ENCODE measurements around the gene NXPH1.

NXPH1 gene

DNA sequence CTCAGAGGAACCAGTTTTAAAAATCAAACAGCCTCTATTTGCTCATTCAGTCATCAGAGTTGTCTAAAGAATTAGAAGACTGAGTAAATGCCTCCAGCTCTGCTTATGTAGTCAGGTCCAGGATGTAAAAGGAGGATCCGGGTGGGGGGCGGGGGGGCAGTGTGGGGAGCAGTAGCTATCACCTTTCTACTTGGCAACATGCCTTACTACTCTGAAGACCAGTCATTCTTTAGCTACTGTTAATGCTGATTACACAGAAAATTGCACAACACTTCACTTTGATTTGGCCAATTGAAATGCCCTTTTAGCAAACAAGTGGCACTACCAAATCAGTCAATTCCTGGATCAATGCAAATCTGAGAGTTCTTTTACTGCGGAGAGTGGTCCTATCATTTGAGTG is 164.2 kb downstream of the NXPH1 start:
- no peak for DNase-seq (ENCODE audit: low spot score)

DNA sequence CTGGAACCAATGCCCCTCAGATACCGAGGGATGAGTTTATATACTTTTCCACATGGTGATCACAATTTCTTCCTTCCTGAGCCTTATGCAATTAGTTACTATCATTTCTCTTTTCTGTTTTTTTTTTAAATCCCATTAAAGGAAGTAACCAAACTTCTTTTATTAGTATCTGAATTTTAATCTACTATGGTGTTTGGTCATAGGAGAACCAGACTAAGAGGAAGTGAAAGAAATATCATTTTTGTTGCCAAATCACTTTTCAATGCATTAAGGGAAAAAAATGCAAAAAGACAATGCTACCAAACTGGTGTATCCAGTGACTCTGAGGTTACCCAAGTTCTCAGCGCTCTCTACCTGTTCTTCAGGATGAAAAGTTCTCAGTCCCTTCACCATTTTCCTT is 167.7 kb downstream of the NXPH1 start:
- no peak for DNase-seq (ENCODE audit: low spot score)

DNA sequence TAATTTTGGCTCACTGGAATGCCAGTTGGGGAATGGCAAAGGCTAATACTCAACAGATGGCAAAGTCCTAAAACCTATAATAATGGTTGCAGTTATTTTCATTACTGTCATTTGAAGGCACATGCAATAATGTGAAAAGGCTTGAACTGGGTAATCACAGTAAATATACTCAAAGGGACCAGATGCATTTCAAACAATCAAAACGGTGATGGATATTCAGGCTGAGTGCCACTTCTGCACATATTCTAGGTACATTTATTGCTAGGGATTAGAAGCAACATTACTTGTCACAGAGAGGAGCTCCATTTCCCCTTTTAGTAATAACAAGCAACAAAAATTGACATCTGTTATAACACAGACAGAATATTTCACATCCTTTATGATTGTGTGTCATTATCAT is 171.8 kb downstream of the NXPH1 start:
- no peak for DNase-seq (ENCODE audit: low spot score)

DNA sequence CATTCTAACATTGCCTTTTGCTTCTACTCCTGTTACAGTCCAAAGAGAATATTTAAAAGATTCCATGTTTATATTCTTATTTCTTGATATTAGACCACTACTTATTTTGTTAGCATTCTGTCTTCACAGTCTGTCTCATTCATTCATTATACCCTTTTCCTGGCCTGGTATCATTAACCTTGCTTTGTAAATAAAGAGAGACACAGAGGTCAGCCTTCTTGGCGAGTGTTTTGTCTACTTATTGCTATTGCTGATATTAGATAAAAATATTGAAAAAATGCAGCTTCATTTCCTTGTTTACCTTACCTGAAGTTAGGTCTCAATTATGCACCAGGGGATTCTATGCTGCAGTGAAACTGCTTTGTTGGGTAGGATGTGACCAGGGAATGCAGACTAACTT is 179.2 kb downstream of the NXPH1 start:
- no peak for DNase-seq (ENCODE audit: low spot score)

DNA sequence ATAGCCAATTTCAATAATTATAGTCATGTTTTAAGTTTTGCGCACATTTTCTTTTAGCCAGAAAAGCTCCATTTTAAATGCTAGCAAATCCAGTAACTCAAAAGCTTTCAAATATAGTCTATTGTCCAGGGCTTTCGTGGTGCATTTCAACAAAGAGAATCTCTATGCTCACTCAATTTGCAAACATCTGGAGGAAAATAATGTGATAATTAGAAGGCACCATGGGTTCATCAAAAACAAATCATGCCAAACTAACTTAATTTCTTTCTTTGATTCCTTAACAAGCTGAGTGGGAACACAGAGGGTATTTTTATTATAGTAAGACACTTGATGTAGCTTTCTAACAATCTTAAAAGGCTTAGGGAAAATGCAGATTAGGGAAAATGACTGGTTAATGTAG is 179.8 kb downstream of the NXPH1 start:
- DNase-seq (ENCODE audit: low spot score): no peak

DNA sequence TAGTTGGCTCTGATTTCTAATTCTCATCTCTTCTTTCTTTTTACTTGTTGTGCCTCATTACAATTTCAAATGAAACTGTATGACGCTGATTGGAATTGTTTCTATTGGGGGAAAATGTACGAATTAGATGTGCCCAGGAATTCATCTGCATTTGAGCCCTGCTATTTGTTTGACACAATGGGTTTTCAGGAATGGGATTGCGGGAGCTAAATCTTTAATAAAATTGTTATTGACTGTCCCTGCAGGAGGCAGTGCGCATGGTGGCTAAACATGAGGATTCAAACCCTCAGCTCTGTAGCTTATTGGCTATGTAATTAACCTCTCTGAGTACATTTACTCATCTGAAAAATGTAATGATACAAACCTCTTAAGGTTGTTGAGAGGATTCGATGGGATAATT is 181.6 kb downstream of the NXPH1 start:
- DNase-seq (ENCODE audit: low spot score): no peak

DNA sequence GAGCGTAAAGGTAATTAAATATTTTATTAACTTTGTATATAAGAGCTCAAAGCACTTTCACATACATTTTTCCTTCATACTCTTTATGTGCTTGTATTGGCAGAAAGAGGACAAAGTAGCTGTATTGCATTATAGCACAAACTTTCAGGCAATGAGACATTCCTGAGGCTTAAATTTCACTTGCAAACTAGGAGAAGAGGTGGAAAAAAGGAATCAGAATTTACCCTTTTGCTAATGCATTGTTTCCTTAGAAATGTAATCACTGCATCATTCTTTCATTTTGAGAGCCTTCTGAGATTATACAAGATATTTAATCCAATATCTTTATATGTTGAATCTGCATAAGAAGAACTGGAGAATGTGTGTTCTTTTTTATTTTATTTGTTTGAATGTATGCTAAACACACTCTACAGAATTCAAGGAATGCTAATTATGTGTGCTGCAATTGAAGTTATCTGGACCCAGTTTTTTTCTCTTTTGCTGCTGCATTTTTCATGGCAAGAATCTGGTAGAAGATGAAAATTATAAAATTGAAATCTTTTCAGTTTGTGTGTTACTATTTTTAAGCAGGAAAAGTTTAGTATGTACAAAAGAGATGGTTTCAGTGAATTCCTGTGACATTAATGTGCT is 185.1 kb downstream of the NXPH1 start:
- no peak for DNase-seq (ENCODE audit: low spot score)

DNA sequence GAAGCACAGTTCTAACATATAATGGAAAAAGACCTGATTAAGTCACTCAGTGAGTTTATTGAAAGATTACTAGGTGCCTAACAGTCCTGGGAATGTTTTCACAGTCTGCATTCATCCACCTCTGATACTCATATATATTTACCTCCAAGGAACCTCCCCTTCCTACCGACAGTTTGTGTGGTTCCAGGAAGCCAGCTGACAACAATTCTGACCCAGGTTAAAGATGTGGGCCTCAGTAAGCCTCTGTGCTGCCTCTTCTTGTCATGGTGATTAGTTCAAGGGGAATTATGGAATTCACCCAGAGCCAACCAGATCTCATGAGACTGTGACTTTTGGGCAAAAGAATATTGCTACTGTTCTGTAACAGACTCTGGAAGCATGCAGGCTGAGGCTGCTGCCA is 186.8 kb downstream of the NXPH1 start:
- no peak for DNase-seq (ENCODE audit: low spot score)

DNA sequence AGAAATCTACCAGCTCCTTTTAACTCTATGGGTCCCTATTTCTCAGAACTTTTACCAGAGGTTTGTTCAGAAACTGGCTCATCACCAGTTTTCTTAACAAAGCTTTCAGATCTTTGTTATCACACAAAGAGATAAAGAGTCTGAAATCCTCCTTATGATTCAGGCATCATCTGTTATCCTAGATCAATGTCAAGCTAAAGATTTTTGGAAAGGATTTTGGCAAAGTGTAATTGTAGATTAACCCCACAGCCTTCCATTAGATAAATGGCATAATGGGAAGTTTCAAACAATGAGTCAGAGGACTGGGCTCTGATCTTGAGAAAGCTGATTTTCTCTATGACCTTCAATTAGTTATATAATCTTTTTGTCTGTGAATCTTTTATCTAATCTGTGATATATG is 192.2 kb downstream of the NXPH1 start:
- no peak for DNase-seq (ENCODE audit: low spot score)

DNA sequence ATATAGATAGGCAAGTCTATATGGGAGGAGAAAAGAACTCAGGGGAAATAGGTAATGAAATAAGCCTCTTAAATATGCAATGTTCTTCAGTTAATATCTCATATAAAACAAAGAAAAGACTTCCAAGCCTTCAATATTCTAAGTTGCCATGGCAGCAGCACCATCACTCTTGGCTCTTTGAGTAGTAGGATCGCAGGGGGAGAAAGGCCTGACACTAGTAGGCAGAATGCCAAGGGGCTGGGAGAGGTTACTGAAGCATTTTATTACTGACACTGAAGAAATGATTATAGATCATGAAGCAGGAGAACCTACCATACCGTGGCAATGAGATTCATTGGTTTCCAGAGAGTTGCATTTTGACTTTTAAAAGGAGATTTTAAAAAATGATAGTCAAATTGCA is 193.9 kb downstream of the NXPH1 start:
- DNase-seq (ENCODE audit: low spot score): no peak

DNA sequence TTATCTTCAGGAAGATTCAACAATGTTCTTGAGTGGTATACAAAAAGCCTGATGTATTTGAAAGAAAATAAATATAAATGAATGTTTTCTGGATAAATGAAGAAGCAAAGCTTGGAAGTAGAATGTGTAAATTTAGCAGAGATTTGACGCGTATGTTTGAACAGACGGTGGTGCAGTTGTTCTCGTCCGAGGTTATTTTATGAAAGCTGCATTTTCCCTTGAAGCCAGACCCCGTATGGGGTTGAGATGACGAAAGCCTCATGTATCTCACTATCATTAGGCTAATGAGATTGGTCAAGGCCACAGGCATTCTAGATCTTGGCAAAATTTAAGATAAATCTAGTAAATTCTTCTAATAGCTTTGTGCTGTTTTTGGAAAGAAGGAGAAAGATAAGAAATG is 195.2 kb downstream of the NXPH1 start:
- no peak for DNase-seq (ENCODE audit: low spot score)

DNA sequence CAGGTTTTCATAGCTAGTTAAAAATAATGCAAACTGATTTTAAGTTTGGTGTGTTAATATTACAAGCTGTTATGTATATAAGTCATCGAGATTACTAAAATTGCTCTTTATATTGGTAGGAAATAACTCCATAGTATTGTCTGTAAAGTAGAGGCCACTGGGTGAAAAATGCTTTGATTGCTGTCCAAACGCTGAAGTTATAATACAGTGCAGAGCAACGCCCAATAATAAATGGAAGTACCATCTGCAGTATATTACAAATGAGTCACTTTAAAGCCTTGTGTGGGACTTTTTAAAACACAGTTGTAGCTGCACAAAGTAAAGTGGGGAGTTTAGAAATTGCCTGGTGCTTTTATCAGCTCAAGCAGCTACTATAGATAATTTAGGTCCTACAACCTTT is 196.1 kb downstream of the NXPH1 start:
- no peak for DNase-seq (ENCODE audit: low spot score)

DNA sequence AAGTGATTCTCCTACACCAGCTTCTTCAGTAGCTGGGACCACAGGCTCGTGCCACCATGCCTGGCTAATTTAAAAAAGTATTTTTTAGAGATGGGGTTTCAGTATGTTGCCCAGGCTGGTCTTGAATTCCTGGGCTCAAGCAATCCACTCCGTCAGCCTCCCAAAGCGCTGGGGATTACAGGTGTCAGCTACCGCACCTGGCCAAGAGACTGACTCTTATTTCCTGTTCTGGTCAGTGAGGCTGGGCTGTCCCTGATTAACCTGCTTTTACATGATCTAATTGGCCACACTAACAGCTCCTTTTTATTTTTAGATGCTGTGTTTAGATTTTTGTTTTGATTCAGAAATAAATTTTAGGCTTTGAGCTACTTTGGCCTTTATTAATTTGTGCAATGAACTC is 203.9 kb downstream of the NXPH1 start:
- DNase-seq (ENCODE audit: low spot score): no peak

DNA sequence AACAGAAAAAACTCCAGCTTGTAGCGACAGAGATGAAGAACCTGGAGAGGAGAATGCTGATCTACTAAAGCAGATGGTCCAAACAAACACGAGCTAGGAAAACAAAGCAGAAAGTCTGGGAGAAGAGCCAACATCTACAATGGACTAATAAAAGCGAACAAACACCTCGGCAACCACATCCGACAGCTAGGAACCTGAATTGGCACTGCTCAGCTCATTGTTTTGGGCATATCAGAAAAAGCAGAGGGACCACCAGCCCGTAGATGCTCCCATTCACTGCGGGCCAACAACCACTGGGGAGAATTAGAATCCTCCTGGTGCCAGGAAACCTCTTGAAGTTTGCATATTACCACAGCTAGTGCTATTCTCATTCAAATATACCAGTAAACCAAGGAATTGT is 204.7 kb downstream of the NXPH1 start:
- DNase-seq (ENCODE audit: low spot score): no peak

DNA sequence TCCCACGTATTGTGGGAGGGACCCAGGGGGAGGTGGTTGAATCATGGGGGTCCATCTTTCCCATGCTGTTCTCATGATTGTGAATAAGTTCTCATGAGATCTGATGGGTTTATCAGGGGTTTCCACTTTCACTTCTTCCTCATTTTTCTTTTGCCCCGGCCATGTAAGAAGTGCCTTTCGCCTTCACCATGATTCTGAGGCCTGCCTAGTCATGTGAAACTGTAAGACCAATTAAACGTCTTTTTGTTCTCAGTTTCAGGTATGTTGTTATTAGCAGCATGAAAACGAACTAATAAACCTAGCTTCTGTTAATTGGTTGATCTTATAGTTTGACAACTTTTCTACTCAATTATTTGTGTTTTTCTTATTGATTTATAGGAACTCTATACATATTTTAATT is 206.3 kb downstream of the NXPH1 start:
- no peak for DNase-seq (ENCODE audit: low spot score)

DNA sequence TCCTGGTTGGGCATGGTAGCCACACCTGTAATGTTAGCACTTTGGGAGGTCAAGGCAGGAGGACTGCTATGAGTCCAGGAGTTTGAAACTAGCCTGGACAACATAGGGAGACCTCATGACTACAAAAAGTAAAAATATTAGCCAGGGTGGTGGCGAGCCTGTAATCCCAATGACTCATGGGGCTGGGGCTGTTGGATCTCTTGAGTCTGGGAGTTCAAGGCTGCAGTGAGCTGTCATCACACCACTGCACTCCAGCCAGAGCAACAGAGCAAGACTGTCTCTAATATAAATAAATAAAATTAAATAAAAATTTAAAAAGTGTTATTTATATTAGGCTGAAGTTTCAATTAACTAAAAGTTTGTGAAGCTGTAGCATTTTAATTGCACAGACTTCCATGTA is 207.3 kb downstream of the NXPH1 start:
- no peak for DNase-seq (ENCODE audit: low spot score)

DNA sequence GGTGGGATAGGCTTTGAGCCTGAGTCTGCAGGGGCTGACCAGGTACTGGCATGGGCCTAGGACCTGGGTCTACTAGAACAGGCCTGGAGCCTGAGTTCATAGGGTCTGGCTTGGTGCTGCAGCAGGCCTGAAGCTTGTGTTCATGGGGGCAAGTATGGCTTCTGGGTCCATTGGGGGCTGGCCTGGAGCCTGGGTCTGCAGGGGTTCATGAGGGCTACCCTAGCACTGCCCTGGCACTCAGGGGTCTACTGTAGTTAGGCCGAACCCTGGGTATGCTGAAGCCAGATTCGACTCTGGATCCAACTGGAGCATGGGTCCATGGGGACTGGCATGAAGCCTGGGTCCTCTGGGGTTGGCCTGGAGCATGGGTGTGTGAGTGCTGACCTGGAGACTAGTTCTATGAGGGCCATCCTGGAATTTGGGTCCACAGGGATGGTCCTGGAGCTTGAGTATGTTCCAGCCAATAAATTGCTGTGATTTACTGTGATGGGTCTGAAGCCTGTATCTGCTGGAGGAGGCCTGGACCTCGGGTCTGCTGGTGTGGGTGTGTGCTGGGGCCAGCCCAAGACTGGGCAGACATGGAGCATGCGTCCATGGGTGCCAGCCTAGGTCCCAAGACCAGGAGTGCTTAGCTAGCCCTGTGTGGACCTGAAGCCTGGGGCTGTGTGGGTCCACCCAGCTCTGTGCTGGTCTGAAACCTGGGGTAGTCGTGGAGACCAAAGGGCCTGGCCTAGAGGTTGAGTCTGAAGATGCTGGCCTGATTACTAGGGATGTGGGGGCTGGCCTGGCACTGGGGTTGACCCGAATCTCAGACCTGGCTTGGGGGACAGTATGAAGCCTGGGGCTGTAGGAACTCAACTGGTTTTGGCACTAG is 235.5 kb downstream of the NXPH1 start:
- no peak for DNase-seq (ENCODE audit: low spot score)

DNA sequence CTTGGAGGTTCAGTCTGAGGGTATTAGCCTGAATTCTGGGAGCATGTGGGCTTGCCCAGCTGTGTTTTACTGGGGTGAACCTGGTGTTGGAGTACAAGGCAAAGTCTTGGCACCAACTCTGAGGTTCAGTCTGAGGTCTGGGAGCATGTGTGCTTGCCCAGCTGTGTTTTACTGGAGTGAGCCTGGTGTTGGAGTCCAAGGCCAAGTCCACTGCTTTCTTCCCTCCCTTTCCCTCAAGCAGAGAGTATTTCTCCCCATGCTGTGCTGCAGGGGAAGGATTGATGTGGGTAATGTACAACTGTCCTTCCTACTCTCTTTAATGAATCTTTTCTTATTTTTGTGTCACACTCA is 236.1 kb downstream of the NXPH1 start:
- DNase-seq (ENCODE audit: low spot score): no peak

DNA sequence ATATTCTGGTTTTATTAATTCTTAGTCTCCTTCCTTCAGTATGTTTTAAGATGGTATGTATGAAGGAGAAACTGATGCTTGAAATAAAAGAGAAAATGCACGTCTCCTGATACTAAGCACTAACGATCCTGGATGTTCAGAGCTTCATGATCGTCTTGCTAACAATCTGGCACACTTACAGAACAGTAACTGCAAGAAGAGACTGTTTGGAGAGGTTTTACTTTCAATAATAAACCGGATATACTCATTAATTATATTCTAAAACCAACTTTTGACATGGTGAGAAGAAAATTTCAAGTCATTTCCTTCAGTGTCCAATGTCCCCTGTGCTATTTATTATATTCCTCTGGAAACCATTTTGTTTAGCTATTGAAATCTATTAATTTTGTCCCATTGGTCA is 251.0 kb downstream of the NXPH1 start:
- DNase-seq (ENCODE audit: low spot score): no peak

DNA sequence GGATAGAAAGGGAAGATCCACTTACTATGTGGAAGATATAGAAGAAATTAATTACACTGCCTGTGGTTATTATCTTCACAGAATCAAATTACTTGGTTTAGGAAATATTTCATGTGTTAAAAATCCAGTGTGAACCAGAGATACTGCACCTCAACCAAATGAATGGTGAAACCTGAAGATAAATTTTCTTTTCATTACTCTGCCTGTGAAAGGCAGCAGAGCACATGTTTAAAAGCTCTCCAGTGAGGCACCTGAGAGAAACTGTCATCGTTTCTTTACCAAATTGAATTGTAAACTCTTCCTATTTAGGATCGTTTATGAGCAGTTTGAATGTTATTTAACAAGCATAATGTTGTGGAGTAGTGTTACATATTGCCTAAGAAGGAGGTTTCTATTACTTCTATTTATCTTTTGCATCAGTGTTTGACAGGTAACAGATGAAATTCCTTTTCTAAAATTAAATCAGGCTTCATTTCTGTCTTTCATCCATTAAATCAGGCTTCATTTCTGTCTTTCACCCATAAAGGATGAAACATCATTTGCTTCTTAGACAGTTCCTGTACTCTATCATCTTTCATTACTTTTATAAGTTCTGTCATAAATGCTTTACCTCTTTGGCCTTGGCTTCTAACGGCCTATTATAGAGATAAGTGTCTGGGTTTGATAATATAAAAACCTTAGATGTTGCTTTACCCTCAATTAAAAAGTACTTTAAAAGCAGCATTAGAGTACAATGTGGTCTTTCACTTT is 266.6 kb downstream of the NXPH1 start:
- no peak for DNase-seq (ENCODE audit: low spot score)

DNA sequence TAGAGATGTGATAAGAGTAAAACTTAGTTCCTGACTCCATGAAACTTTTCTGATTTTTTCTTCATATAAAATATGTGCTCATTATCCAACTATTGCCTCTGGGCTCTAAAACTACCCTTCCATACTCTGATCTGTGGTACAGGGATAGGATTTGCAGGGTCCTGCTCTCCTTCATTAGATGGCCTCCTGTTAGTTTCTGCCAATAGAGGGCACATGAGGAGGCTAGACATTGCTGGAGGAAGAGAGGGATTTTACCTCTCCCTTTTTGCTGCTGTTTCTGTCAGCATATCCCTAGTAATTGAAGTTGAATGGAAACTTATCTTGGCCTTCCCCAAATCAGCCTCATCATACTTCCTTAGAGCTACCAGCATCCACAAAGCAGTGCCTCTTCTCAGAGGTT is 269.4 kb downstream of the NXPH1 start:
- DNase-seq (ENCODE audit: low spot score): no peak

DNA sequence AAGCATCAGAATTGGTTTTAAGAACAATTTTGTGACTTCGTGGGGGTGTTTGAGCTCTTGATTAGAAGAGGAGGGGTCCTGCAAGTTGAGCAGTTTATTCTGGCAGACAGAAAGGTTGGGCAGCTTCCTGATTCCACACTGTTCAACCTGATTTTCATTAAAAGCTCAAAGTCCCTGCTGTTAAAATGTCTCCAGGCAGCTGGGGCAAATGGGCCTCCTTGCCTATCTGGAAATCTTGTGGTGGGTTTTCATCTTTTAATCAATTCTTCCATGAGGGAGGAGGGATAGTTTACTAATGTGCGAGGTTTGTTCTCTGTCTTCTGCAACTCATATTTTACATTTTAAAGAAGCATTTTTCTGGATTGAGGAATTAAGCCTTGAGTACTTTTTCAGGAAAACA is 276.7 kb downstream of the NXPH1 start:
- no peak for DNase-seq (ENCODE audit: low spot score)

DNA sequence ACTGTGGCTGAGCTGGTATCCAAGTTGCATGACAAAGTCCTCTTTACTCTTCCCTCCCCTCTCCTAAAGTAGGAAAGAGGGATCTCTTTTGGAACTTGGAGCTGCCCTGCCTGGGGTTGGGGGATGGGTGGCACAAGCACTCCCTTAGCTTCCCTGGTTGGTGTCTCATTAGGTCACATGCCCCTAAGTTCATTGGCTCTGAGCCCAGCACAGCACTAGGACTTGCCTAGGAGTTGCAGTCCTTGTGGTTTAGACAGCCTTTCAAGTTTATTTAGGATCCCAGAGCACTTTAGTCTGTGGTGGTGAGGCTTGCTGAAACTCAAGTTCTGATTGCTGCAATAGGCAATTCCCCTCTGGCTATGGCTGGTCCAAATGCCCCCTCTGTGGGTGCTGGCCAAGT is 281.4 kb downstream of the NXPH1 start:
- DNase-seq (ENCODE audit: low spot score): no peak
